HepG2 (cell line): ENCODE results near the gene PIP4K2C. TPM values are rescaled to one million over a fixed set of nuclear protein-coding genes. Genes with fewer than 3 reads are reported as not detected.

Source experiments
- FOSL1 ChIP-seq: sonication (generic); formaldehyde crosslinking; IDR thresholded peaks from 2 replicates; pipeline ENCODE4 v1.9.0; 2021; ENCODE audit warnings: missing genetic modification reagents, borderline replicate concordance
- GATAD1 ChIP-seq: IDR thresholded peaks from 2 replicates; pipeline ENCODE4 v1.6.1; 2016; ENCODE audit warnings: missing genetic modification reagents, missing compliant biosample characterization
- REPIN1 ChIP-seq: sonication (generic); formaldehyde crosslinking; IDR thresholded peaks from 2 replicates; pipeline ENCODE4 v1.8.0; 2022; ENCODE audit warnings: missing genetic modification reagents, low read depth, mild to moderate bottlenecking, borderline replicate concordance
- SMC3 ChIP-seq: IDR thresholded peaks from 2 replicates; pipeline ENCODE4 v1.6.1; 2011; ENCODE audit warnings: low read length, improper control_type of control experiment
- SRY ChIP-seq: sonication (generic); formaldehyde crosslinking; IDR thresholded peaks from 2 replicates; pipeline ENCODE4 v1.8.0; 2022; ENCODE audit warnings: mild to moderate bottlenecking, missing genetic modification reagents
- TEAD3 ChIP-seq: optimal IDR thresholded peaks from 2 replicates; pipeline ENCODE3; 2016; ENCODE audit warnings: borderline replicate concordance
- ZFY ChIP-seq: sonication (generic); formaldehyde crosslinking; IDR thresholded peaks from 2 replicates; pipeline ENCODE4 v1.4.0; 2020; ENCODE audit warnings: missing genetic modification reagents
- ZNF10 ChIP-seq: sonication (generic); formaldehyde crosslinking; IDR thresholded peaks from 2 replicates; pipeline ENCODE4 v1.4.0; 2020; ENCODE audit warnings: mild to moderate bottlenecking, low read depth, missing genetic modification reagents, borderline replicate concordance
- ZNF143 ChIP-seq: sonication (generic); formaldehyde crosslinking; IDR thresholded peaks from 2 replicates; pipeline ENCODE4 v1.4.0; 2020; ENCODE audit warnings: missing genetic modification reagents
- ZNF274 ChIP-seq: sonication (generic); formaldehyde crosslinking; IDR thresholded peaks from 2 replicates; pipeline ENCODE4 v1.5.1; 2020; ENCODE audit warnings: mild to moderate bottlenecking, missing genetic modification reagents
- ZNF547 ChIP-seq: sonication (generic); formaldehyde crosslinking; IDR thresholded peaks from 2 replicates; pipeline ENCODE4 v1.5.1; 2020; ENCODE audit warnings: mild to moderate bottlenecking, missing genetic modification reagents
- ZNF558 ChIP-seq: sonication (generic); formaldehyde crosslinking; IDR thresholded peaks from 2 replicates; pipeline ENCODE4 v1.9.0; 2022; ENCODE audit warnings: mild to moderate bottlenecking, missing genetic modification reagents, borderline replicate concordance
- ZNF7 ChIP-seq: IDR thresholded peaks from 2 replicates; pipeline ENCODE4 v1.6.1; 2016; ENCODE audit warnings: missing biosample characterization, missing genetic modification reagents
- ZNF841 ChIP-seq: sonication (generic); formaldehyde crosslinking; IDR thresholded peaks from 2 replicates; pipeline ENCODE4 v1.8.1; 2023; ENCODE audit warnings: missing genetic modification reagents, borderline replicate concordance
- polyA plus RNA-seq, 8 experiments: library from polyadenylated mRNA; depleted of rRNA in 3 of 8; stranded (reverse) in 7 of 8; unstranded in 1 of 8; fragments of >200 nt; fragmentation: Illumina TruSeq in 4 of 8; extraction: Trizol in 4 of 8; gene quantifications; 2 replicates each; pipeline versions ENCODE4 v1.2.1 to v1.2.3, GENCODE V29; 2011 to 2016; ENCODE audit warnings: low read depth in 4 of 8, missing spikeins in 1 of 8, mixed read lengths in 1 of 8; ENCODE audit not compliant: insufficient read depth in 1 of 8
- total RNA-seq, 5 experiments: library from RNA; depleted of rRNA; stranded (reverse); fragments of >200 nt; fragmentation: Illumina TruSeq; extraction: Trizol; gene quantifications; 2 replicates each; pipeline ENCODE4 v1.2.3, GENCODE V29; 2016; ENCODE audit warnings: low read depth in 1 of 5
- TF ChIP-seq, protein P1 (sequence below): sonication (generic); formaldehyde crosslinking; IDR thresholded peaks from 2 replicates; pipeline ENCODE4 v1.8.1; 2023; ENCODE audit warnings: mild to moderate bottlenecking, missing genetic modification reagents, borderline replicate concordance
- TF ChIP-seq, protein P2 (sequence below): sonication (generic); formaldehyde crosslinking; IDR thresholded peaks from 2 replicates; pipeline ENCODE4 v1.5.0; 2020; ENCODE audit warnings: mild to moderate bottlenecking, missing genetic modification reagents, borderline replicate concordance
- TF ChIP-seq, protein P3 (sequence below): sonication (generic); formaldehyde crosslinking; IDR thresholded peaks from 2 replicates; pipeline ENCODE4 v1.4.0; 2020; ENCODE audit warnings: missing genetic modification reagents
- TF ChIP-seq, protein P4 (sequence below): IDR thresholded peaks from 2 replicates; pipeline ENCODE4 v1.6.1; 2016; ENCODE audit warnings: missing compliant biosample characterization, missing genetic modification reagents, borderline replicate concordance

The PIP4K2C gene
- total and polyA plus RNA-seq, 2 of the 13 experiments (the other 11 are each of a cell fraction or from before 2014, with no cell fraction given) = 23.3 to 26.4 TPM

DNA sequence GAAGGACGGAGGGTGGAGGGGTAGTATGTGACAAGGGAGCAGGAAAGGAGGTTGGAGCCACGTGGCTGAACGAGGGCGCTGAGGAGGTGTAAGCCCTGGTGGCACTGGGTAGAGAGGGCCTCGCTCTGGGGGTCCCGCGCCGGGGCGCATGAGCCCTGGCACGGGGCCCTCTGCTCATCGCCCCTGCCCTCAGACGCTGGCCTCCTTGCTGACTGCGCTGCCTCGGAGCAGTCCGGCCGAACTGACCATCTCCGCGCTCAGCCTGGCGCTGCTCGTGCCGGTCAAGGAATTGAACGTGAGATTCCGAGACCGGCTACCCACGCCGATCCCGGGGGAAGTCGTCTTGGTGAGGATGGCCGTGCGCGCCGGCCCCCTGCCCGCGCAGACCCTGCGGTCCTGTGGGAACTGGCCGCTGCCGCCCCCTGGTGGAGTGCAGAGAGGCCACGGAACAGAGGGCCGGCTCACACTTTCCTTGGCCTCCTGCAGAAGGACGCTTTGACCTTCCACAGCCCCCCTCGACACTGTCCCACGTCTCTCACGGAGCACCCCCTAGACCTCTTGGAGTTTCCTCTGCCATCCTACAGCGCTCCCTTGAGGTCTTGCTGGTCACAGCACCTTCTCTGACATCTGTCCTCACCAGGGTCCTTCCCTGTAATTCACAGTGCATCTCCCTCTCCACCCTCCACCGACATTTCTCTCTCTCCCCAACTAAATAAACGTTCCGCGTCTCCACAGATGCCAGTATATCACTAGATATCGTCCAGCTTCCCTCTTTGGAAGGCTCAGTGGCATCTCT lies 30.7 kb downstream of the PIP4K2C start (continued):
- 0 out of 2 replicates have a peak, but pooled peaks have one; percentile 69 for TF ChIP-seq SRY
- TF ChIP-seq GATAD1 (CRISPR knock-in tag) = 0 out of 2 replicates have a peak, but pooled peaks have one; percentile 29
- TF ChIP-seq, protein P1, sequence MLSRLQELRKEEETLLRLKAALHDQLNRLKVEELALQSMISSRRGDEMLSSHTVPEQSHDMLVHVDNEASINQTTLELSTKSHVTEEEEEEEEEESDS (CRISPR knock-in tag) = no peak
- TF ChIP-seq ZNF274 (CRISPR knock-in tag) = peak; percentile 78; the same call in 1 of the 2 replicates
- TF ChIP-seq SMC3 = peak; percentile 54
- no peak for TF ChIP-seq FOSL1 (CRISPR knock-in tag)
- peak; percentile 38; the same call in 1 of the 2 replicates for TF ChIP-seq ZNF547 (CRISPR knock-in tag)
- TF ChIP-seq ZNF841 (CRISPR knock-in tag) = no peak
- no peak for TF ChIP-seq ZNF558
- TF ChIP-seq, protein P2, sequence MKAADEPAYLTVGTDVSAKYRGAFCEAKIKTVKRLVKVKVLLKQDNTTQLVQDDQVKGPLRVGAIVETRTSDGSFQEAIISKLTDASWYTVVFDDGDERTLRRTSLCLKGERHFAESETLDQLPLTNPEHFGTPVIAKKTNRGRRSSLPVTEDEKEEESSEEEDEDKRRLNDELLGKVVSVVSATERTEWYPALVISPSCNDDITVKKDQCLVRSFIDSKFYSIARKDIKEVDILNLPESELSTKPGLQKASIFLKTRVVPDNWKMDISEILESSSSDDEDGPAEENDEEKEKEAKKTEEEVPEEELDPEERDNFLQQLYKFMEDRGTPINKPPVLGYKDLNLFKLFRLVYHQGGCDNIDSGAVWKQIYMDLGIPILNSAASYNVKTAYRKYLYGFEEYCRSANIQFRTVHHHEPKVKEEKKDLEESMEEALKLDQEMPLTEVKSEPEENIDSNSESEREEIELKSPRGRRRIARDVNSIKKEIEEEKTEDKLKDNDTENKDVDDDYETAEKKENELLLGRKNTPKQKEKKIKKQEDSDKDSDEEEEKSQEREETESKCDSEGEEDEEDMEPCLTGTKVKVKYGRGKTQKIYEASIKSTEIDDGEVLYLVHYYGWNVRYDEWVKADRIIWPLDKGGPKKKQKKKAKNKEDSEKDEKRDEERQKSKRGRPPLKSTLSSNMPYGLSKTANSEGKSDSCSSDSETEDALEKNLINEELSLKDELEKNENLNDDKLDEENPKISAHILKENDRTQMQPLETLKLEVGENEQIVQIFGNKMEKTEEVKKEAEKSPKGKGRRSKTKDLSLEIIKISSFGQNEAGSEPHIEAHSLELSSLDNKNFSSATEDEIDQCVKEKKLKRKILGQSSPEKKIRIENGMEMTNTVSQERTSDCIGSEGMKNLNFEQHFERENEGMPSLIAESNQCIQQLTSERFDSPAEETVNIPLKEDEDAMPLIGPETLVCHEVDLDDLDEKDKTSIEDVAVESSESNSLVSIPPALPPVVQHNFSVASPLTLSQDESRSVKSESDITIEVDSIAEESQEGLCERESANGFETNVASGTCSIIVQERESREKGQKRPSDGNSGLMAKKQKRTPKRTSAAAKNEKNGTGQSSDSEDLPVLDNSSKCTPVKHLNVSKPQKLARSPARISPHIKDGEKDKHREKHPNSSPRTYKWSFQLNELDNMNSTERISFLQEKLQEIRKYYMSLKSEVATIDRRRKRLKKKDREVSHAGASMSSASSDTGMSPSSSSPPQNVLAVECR (CRISPR knock-in tag) = peak; percentile 51; the same call in 1 of the 2 replicates
- TF ChIP-seq ZNF143 = no peak; the same call in 1 of the 2 replicates
- no peak for TF ChIP-seq ZNF7 (CRISPR knock-in tag)
- TF ChIP-seq TEAD3 (CRISPR knock-in tag) = no peak
- TF ChIP-seq, protein P3, sequence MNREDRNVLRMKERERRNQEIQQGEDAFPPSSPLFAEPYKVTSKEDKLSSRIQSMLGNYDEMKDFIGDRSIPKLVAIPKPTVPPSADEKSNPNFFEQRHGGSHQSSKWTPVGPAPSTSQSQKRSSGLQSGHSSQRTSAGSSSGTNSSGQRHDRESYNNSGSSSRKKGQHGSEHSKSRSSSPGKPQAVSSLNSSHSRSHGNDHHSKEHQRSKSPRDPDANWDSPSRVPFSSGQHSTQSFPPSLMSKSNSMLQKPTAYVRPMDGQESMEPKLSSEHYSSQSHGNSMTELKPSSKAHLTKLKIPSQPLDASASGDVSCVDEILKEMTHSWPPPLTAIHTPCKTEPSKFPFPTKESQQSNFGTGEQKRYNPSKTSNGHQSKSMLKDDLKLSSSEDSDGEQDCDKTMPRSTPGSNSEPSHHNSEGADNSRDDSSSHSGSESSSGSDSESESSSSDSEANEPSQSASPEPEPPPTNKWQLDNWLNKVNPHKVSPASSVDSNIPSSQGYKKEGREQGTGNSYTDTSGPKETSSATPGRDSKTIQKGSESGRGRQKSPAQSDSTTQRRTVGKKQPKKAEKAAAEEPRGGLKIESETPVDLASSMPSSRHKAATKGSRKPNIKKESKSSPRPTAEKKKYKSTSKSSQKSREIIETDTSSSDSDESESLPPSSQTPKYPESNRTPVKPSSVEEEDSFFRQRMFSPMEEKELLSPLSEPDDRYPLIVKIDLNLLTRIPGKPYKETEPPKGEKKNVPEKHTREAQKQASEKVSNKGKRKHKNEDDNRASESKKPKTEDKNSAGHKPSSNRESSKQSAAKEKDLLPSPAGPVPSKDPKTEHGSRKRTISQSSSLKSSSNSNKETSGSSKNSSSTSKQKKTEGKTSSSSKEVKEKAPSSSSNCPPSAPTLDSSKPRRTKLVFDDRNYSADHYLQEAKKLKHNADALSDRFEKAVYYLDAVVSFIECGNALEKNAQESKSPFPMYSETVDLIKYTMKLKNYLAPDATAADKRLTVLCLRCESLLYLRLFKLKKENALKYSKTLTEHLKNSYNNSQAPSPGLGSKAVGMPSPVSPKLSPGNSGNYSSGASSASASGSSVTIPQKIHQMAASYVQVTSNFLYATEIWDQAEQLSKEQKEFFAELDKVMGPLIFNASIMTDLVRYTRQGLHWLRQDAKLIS = no peak
- TF ChIP-seq, protein P4, sequence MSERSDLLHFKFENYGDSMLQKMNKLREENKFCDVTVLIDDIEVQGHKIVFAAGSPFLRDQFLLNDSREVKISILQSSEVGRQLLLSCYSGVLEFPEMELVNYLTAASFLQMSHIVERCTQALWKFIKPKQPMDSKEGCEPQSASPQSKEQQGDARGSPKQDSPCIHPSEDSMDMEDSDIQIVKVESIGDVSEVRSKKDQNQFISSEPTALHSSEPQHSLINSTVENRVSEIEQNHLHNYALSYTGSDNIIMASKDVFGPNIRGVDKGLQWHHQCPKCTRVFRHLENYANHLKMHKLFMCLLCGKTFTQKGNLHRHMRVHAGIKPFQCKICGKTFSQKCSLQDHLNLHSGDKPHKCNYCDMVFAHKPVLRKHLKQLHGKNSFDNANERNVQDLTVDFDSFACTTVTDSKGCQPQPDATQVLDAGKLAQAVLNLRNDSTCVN (CRISPR knock-in tag) = 0 out of 2 replicates have a peak, but pooled peaks have one; percentile 8
- TF ChIP-seq ZNF10 = no peak
- peak; percentile 38; the same call in 1 of the 2 replicates for TF ChIP-seq ZFY (CRISPR knock-in tag)
- peak; percentile 29; the same call in 1 of the 2 replicates for TF ChIP-seq REPIN1 (CRISPR knock-in tag)
